Limb (tissue), 2 donors: Measurements from ENCODE around the gene GRID1.

Source experiments
- DNase-seq, 2 donors: peaks; one replicate each; pipeline ENCODE4 v3.0.0-alpha.2; 2016; ENCODE audit errors: extremely low spot score in 2 of 2

The GRID1 gene

DNA sequence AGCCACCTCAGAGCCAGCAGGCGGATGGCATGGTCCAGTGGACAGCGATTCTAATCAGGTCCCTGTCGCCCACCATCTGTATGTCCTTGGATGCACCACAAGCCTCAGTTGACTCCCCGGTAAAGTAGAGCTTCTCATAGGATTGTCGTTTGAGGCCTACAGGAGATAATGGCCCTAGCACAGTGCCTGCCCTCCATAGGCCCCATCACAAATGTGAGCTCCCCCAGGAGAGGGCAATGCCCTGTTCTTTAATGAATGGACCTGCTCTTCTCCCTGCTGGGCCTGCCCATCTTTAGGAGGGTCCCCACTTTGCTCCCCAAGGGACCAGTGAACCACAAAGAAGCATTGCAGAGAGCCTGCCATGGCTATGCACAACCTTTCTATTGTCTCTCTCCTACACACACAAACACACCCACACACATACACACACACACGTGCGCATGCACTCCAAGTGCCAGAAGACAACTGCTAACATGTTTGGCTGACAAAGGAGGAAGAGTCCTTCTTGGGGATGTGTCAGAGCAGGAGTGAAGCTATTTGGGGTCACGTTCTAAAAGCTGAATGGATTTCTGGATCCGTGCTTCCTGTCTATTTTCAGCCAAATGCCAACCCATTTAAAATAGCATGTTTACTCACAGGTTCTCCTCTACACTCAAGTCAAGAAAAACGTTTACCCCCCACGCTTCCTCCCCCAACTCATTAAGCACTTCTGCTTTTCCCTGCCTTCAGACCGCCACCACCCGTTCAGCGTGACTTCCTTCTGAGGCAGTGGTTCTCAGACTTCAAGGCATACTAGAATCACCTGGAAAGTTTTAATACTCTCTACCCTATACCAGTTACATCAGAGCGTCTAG lies 196.1 kb downstream of the GRID1 start:
- no peak for DNase-seq

DNA sequence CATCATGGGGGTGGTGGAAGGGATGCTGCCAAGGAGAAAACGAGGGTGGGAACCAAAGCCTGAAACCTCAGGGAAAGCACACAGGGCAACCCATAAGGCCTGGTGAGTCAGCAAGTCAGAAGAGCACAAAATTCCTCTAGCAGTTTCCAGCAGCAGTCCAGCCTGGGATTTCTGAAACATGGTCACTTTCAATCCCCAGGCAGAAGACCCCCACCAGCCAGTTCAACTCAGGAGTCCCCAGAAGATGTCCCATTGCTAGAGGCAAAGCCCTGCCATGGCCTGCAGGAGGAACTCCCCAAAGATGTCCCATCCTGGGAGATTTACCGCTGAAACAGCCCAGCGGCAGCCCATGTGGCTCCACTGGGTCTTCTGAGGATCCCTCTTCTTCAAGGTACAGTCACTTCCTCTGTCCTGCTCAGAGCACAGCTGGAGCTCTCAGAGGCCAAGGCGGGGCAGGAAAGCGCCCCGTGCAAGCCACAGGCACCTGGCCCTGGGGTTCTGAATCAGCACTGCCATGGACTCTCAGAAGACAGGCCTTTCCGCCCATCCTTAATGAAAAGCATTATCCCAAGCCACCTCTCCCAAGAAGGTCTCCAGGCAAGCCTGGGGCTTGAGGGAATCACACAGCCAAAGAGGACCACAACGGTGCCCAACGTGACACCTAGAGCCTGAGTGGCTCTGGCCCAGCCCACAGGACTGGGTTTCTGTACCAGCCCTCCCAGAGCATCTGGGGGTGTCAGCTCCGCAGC lies 196.9 kb downstream of the GRID1 start:
- no peak for DNase-seq

DNA sequence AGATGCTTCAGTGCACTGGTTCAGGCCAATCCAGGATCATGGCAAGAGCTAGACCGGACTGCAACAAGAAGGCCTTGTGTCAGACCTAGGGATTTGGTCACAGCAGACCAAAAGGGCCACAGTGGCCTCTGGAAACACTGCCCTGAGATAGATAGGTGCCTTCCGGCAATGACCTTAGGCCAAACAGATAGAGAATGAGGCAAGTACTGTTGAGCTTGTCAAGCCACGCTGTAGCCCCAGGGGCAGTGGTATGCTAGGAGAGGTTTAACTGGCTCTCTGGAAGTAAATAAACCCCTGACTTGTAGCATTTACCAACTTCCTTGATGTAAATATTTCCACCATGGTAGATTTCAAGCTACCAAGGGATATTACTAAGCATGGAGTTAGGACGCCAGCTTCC lies 197.5 kb downstream of the GRID1 start:
- no peak for DNase-seq

DNA sequence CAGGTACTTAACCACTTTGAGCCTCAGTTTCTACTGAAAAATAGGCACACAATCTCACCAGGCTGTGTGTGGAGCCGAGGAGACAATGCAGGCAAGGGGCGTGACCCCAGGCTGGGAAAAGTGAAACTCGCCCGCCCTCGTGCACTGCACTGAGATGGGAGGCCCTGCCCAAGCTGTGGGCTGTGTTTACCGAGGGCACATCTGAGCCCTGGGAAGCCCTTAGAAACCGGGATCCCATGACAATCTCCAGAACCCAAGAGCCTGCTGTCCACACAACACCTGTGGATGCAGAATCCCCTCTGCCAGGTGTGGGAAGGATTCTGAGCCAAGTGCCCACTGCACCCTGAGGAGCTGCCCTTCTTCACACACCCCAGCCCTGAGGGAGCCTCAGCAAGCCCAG lies 198.3 kb downstream of the GRID1 start:
- DNase-seq, result no peak

DNA sequence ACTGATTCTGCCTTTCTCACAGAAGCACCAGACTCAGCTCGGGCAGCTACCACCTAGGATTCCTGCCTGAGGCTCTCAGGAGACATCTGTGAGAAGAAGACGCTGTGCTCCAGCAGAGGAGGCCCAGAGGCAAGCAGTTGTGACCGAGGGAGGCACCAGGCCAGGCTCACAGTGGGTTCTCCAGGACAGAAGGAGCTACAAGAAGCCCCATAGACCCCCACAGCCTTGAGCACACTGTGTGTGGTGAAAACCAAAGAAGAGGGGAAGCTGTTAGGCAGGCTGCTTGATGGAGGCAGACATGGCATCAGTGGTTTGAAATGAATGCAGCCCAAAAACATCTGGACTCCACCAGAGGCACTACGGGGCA lies 198.8 kb downstream of the GRID1 start:
- DNase-seq, result no peak

DNA sequence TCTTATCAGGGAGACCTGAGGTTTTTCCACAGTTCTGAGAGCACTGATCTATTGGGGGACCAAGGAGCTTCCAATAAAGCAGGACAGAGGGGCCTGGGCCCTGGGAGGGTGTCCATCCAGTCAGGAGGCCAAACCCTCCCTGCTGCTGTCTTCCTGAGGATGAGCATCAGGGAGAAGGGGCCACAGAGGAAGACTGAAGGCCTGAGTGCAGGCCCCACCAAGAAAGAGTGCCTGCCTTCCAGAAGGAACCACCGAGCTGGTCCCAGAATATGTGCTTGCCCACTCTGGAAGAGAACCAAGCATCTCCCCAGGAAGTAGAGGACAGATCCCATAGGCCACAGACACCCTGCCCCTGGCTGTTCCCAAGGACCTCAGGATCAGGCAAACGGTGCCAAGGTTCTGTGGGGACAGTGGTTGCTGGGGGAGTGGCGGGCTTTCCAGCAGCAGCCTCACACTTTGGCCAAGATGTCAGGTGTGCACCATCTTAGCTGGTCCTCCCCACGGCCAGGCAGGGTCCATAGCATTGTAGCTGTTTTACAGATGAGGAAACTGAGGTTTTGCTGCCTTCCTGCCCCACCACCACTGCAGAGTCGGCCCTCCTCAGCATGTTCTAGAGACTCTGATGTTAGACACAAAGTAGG lies 199.4 kb downstream of the GRID1 start:
- DNase-seq, result no peak

DNA sequence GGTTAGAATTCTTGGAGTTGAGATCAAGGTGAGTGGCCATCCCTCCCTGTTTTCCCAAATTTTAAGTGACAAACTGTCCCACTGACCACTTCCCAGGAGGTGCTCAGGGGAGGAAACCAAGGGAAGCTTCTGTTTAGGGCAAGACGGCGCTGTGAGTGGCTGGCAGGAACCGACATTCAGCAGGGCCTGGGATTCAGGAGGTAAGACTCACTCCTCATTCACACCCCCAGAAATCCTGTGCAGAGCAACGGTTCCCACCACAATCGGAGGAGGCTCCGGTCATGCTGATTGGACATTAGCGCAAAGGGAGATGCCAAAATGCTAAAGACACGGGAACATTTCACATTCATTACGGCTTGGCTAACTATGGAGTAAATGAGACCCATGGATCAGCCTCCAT lies 200.9 kb downstream of the GRID1 start:
- DNase-seq, result no peak

DNA sequence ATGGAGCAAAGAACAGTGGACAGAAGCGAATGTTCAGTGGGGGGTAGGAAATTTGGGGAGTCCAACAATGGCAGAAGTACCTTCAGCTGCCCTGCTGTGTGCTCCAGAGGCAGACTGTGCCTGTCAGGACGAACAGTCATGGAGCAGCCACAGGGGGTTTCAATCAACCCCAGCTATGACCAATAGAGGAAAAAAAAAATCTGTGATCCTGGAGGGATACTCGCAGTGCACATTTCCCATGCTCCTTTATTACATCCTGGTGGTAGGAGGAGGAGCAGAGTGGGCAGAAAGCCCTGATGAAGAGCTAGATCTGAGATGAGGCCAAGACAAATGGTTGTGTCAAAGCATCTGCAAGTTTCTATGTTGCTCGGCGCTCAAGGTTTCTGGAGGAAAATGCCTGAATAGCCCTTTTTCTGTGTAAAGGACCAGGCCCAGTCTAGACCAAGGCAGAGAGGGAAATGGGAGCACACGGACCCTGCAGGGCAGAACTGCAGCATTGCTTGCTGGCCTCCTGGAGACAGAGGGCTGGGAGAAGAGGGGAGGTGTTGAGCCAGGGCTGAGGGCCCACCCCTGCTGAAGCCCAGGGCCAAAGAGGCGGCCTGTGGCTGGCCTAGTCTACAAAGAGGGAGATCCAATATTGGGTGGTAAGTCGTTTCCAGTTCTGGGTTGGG lies 201.5 kb downstream of the GRID1 start:
- no peak for DNase-seq

DNA sequence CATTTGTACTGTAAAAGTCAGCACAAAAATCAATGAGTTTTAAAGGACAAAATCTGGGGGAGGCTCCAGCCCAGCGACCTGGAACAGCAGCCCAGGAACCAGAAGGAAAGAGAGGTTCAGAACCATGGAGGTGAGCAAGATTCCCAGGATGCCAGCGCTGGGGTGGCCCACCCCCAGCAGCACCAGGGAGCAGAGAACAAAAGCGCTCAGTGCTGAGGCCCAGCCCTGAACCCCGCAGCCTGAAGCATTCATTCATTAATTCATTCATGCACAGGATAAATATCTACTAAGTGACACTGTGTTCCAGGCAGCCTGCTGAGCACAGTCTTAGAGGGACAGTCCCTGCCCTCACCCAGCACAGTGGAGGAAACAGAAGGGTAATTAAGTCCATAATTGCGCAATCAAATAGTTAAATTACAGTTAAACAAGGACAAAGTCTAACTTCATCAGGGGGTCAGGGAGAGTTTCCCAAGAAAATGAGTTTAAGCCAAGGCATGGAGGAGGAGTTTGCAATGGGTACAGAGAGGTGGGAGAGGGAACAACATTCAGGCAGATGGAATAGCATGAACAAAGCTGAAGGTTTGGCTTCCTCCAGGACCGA lies 202.3 kb downstream of the GRID1 start:
- no peak for DNase-seq

DNA sequence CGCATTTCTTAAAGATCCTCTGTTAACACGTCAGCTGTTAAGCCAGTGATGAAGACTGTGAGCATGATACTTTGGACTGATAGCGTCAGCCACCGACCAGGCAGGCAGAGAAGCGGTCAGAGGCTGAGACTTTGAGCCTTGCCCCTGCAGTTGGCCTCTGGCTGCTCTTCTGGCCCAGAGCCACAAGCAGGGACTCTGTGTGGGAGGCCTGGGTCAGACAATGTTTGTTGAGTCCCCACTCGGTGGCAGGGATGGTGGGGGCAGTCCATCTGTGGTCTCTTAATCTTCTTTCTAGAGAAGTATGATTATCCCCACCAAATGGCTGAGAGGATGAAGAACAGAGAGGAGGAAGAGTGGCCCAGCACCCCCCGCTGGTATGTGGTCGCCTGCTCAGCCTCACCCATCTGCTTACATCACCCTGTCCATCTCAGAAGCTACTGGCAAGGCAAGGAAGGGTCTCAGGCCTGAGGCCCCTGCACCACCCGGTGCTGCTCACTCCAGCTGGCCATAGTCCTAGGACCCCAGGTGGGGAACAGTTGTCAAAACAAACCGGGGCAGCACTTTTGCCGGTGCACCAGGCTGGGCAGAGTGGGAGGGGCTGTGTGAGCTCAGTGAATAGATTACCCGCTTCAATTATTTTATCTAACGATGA lies 202.9 kb downstream of the GRID1 start:
- DNase-seq, result no peak

DNA sequence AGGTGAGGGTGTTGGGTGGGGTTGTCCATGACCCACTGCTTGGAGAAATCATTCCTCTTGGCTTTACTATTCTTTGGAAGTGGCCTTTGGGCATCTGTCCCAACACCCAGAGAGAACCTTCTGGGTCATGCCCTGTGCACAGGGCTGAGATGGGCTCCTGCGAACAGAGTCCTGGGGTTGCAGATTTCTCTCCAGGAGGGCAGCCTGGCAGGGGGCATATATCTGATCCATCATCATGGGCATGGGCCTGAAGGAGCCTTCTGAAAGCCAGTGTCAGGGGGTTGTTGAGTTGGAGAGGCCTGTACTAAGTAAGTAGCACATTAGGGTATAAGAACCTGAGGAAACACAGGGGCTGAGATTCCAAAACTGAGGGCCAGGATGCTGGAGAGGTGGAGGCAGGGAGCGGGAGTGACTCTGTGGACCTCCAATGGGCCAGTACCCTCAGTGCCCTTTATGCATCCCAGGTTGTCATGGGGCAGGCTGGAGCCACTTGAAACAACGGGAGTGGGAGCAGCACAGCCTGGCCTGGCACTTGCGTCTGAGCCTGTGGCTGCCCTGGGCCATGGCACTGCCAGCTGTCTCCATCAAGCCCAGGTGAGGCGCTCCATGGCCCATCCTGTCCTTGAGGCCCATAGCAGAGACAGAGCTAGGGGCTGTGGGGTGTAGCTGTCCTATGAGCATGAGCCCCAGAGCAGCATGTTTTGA lies 203.7 kb downstream of the GRID1 start:
- no peak for DNase-seq

DNA sequence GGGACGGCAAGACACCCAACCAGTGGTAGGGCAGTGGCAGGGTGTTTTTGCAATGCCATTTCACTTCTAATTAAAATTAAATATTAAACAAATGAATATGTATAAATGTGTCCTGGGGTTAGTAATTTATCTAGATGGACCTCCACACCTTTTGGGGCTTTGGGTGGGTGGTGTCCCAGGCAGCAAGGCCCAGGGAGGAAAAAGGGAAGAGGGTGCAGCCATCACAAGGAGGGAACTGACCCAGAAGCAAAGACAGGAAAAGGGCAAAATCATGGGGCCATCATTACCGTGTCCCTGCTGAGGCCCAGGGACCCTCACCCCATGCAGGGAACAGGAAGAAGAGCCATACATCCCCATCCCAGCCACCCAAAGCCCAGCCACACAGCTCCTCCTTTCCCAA lies 204.6 kb downstream of the GRID1 start:
- DNase-seq, result no peak

DNA sequence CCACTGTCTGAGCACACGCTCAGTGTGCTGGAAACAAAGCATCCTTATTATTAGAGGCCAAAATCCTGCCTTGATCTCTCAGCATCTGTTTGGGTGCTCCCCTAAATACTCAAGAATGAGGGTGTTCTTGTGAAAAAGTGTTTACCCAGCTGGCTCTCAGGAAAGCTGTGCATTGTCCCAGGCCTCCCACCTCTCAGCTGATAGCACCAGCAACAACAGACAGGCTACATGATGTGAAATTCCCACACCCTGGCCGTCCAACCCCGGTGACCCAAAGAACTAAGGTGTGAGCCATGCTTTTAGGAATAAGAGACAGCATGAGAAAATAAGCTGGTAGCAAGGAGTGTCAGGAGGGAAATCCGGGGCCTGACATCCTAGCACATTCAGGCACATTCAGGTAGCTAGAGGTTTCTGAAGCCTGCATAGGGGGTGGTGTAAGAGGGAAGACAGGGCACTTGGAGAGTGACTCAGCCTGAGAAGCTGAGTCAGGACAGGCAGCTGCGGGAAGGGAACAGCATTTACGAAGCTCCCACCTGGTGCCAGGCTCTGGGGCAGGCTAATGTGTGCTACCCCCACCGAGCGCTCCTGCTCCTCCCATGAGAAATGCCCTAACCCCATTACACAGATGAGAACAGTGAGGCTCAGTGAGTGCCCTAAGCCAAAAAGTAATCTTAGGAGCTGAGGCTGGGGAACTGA lies 205.6 kb downstream of the GRID1 start:
- DNase-seq, result no peak

DNA sequence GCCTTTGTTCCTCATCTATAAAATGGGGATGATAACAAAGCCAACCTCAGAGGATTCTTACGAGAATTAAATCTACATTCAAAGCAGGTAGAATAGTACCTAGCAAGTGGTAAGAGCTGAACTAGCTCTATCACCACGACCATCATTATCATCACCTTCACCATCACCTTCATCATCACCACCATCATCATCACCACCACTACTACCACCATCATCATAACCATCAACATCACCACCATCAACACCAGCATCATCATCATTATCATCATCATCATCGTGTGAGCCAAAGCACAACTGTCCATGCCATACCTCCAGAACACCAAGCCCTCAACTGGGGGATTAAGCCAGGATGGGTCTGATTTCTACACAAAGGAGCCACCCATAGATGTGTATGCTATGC lies 206.8 kb downstream of the GRID1 start:
- DNase-seq, result no peak

DNA sequence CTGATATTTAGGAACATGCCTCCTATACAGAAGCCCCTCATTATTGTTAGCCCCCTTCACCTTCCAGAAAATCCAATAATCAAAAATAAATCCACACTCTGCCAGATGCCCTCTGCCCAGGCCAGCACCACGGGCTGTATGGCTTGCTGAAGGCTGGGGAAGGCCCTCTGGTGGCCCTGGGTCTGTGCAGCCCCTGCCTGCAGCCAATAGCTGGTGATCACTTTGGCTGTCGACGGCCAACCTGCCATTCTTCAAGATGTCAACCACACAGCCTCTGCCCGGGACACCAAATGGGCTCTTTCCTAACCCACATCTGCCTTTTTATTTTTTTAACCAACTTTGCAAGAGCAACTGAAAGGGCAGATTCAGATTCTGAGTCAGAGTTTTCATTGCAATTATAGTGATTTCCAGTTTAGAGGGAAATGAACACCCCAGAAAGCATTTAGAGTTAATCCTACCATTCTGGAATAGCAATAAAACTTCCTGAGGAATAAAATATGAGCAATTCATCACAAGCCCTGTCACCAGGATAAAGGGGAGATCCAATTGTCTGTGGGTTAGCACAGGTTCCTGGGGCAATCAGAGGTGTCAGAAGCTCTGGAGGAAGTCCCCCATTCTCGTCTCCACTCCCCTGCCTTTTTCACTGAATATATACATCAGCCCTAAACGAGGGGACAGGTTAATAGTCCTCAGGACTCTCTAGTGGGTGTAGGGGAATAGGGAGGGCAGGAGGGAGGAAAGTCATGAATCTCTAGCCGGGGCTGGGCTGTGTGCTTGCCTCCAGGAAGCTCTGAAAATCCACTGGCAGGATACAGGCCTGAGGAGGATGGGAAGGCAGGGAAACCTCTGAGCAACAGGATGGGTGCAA lies 211.3 kb downstream of the GRID1 start:
- DNase-seq, result no peak

DNA sequence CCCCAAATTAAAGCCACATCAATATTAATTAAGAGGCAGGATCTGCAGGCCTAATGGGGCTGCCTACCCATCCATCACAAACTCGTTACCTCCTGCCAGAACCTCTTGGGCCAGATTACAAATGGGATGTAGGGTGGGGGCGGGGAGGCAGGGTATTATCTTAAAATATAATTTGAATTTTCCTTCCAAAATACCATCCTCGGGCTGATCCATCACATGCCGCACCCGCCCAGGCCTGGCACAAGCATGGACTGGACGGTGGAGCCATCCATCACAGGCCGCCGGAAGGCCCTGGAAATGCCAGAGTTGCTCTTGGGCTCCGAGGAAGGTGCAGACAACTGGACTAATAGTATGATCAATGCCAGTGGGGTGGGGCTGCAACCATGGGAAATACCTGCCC lies 212.8 kb downstream of the GRID1 start:
- no peak for DNase-seq

DNA sequence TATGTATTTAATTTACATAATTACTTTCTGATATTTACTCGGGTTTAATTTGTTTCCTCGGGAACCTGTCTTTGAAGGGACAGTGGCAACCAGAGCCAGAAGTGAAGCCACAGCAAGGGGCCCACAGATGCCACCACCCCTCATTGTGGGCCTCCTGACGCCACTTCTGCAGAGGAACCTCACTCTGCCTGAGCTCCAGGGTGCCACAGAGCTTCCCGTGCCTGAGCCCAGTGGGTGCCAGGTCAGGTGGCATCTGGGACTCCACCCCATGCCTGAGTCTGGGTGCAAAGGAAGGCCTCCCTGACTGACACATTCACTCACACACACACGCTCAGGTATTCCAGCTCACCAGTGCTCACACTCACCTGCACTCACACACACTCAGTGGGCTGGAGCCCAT lies 213.7 kb downstream of the GRID1 start:
- DNase-seq, result no peak

DNA sequence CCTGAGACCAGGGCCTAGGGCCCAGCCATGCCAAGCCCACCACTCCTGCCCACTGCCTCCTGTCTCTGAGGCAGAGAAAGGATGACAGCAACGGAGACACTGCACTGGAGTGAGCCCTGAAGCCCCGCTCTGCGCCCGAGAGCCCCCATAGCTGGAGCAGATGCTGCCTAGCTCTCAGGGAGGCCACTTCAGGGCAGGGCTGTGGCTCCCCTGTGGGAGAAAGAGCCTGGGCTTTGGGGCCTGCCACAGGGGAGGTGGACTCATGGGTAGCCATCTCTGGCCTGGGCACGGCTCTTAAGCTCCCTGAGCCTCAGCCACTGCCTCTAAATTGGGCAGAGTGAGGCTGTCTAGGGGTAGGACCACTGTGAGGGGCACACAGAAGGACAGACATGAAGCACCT lies 214.2 kb downstream of the GRID1 start:
- no peak for DNase-seq

DNA sequence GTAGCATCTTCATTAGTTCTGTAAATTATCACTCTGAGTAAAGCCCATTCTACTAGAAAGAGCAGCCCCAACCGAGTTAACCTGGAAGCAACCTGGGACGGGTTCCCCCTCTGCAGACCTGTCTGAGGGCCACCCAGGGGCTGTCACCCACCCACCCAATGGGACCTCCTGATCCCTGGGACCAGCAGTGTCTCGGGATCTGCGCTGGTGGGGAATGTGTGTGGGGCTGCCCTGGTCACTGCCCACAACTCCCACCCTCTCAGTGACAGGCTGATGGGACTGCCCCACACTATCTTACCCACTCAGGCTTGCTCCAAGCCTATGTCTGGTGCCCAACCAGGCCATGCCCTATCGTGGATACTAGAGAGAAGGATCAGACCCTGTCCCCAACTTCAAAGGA lies 215.0 kb downstream of the GRID1 start:
- DNase-seq, result no peak
